ENCODE results near the gene PDE2A.

DNA sequence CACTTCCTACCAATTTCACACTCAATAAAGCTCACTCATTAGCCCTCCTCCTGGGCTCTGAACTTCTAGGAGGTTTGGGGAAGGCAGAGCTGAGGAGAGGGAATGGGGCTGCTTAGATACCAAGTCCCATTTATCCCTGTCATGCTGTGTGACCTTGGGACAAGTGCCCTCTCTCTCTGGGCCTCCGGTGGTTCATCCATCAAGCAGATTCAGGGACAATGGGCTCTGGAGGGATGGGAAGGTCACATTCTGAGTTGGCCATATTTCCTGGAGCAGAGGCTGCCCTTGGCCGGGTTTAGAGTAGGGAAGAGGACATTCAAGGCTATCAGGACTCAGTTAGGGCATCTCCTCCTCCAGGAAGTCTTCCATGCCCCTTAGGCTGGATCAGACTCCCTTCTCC, 66.7 kb downstream of the PDE2A start:
- TF ChIP-seq POLR2A (IDR thresholded peaks at IDR 0.05; ENCODE audit: low read depth, low read length) = no peak
- no peak for TF ChIP-seq SIN3A (IDR thresholded peaks at IDR 0.05; ENCODE audit: low read depth, low read length)
- TF ChIP-seq, protein P1, sequence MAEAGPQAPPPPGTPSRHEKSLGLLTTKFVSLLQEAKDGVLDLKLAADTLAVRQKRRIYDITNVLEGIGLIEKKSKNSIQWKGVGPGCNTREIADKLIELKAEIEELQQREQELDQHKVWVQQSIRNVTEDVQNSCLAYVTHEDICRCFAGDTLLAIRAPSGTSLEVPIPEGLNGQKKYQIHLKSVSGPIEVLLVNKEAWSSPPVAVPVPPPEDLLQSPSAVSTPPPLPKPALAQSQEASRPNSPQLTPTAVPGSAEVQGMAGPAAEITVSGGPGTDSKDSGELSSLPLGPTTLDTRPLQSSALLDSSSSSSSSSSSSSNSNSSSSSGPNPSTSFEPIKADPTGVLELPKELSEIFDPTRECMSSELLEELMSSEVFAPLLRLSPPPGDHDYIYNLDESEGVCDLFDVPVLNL (IDR thresholded peaks at IDR 0.05; ENCODE audit: low read depth, low read length) = no peak
